Fibroblast of peridontal ligament (primary cell): ENCODE results near the gene UTS2R.
"Not testable (repeated sequence)": the region's sequence is repeated elsewhere in the genome, so short reads cannot be mapped to it uniquely, and the experiment has no call there.

ENCODE experiments used
- DNase-seq: peaks from one replicate; pipeline ENCODE4 v3.0.0-alpha.2; 2010; ENCODE audit errors: extremely low read depth

UTS2R gene

GRCh38 chr17:82334204-82334621 is 37.4 kb upstream of the UTS2R start:
- no peak for DNase-seq

- peak; percentile 41 for DNase-seq
These were observed 36.8 kb upstream of the UTS2R start for GRCh38 chr17:82334622-82335394.

- peak; percentile 55 for DNase-seq
These were observed 32.5 kb upstream of the UTS2R start for GRCh38 chr17:82338858-82339633.

- no peak for DNase-seq
These were observed 31.7 kb upstream of the UTS2R start for GRCh38 chr17:82339634-82340580.

GRCh38 chr17:82342361-82343079 is 29.0 kb upstream of the UTS2R start:
- DNase-seq: no peak

- no peak for DNase-seq
These were observed 28.0 kb upstream of the UTS2R start for GRCh38 chr17:82343560-82343959.

GRCh38 chr17:82344175-82344907 is 27.2 kb upstream of the UTS2R start:
- DNase-seq: no peak

GRCh38 chr17:82345151-82345976 is 26.2 kb upstream of the UTS2R start:
- DNase-seq: no peak

- DNase-seq: no peak
These were observed 24.9 kb upstream of the UTS2R start for GRCh38 chr17:82346342-82347300.

GRCh38 chr17:82347994-82348393 is 23.6 kb upstream of the UTS2R start:
- not testable (repeated sequence) for DNase-seq

- DNase-seq: no peak
These were observed 23.1 kb upstream of the UTS2R start for GRCh38 chr17:82348434-82348833.

GRCh38 chr17:82348866-82349265 is 22.7 kb upstream of the UTS2R start:
- DNase-seq: peak; percentile 41

- peak; percentile 77 for DNase-seq
These were observed 22.3 kb upstream of the UTS2R start for GRCh38 chr17:82349287-82349701.

- DNase-seq: no peak
These were observed 21.2 kb upstream of the UTS2R start for GRCh38 chr17:82350182-82351030.

GRCh38 chr17:82351254-82351712 is 20.3 kb upstream of the UTS2R start:
- DNase-seq: no peak

GRCh38 chr17:82351713-82352488 is 19.7 kb upstream of the UTS2R start:
- peak; percentile 90 for DNase-seq

GRCh38 chr17:82353484-82353883 is 18.1 kb upstream of the UTS2R start:
- DNase-seq: no peak
